ENCODE measurements around the gene FBXW9. TPM values are rescaled to one million over a fixed set of nuclear protein-coding genes. Genes with fewer than 3 reads are reported as not detected.
A peak's percentile ranks its signal among the peaks of the same experiment; 100 is the strongest.

The FBXW9 gene
- total RNA-seq, 2 donors from 2014 or later = 3.9 to 4.0 TPM

GRCh38 chr19:12721656-12722565 is 25.5 kb upstream of the FBXW9 start:
- peaks cover 37% of the 10 kb centered on the region for H3K4me1 ChIP-seq
- WGBS, 2 donors = 0 to 1% methylated on average over 19 to 55 of the region's 65 CpGs
- H3K27me3 ChIP-seq = no peaks in the 10 kb centered on the region
- H3K9me3 ChIP-seq = no peaks in the 10 kb centered on the region
- intact Hi-C loops (cut with DNase I) = no loop called here
- DNase-seq = peak; percentile 63 to 69 (median 68)
- H3K36me3 ChIP-seq (replicated peaks in 1 of 2; ENCODE audit: insufficient read depth in 1 of 2, low read depth in 2 of 2) = no peaks in the 10 kb centered on the region
- TF ChIP-seq POLR2A (IDR thresholded peaks at IDR 0.05) (no peak), CTCF (IDR thresholded peaks at IDR 0.05) (no peak)
- H3K4me3 ChIP-seq = peak overlapping the region; percentile 29 to 77
- H3K27ac ChIP-seq = peak overlapping the region; percentile 69 to 93 (median 88)
- peak; percentile 74 for ATAC-seq

DNA sequence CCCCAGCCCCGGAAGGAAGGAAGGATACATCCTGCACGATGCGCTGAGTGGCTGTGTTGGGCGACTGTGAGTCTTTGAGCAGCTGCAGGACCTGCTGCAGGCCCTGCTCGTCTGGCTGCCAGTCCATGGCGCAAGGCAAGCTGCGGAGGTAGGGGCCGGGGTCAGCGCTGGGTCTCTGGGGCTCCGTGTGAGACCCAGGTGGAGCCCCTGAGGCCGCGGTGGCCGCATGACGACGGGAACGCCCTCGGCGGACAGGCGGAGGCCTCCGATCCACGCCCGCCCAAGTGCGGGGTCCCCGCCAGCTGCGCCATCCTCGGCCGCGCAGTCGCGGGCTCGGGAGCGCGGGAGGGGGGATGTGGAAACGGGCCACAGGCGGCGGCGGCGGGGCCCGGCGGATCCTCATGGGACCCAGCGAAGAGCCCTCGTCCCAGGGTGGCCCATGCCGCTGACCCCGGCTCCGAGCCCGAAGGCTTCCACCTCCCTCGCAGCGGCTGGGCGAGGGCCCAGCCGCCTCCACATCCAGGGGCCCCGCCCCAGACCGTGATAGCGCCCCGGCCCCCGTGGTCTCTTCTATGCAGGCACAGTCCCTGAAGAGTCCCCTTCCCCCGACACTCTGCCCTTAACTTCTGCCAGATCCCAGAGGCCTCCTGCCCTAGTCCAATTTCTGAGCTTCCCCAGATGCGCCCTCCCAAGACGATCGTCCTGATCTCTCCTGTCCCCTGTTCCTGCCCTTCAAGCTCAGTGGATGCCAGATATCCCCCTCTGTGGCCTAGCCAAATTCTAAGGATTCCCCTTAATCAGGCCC is 24.6 kb upstream of the FBXW9 start:
- peak in 3 of 4 donors; percentile 10 to 28 (median 19) for DNase-seq
- intact Hi-C loops (cut with DNase I) = no loop called here
- Histone ChIP-seq H3K4me1 (peaks cover 37% of the 10 kb centered on the region), H3K36me3 (replicated peaks in 1 of 2; ENCODE audit: insufficient read depth in 1 of 2, low read depth in 2 of 2) (peaks cover 0 to 2% of the 10 kb centered on the region in 2 donors), H3K4me3 (peak overlapping the region; percentile 29 to 77), H3K27ac (peak overlapping the region; percentile 69 to 93 (median 88)), H3K9me3 (no peaks in the 10 kb centered on the region), H3K27me3 (no peaks in the 10 kb centered on the region)
- no peak for ATAC-seq
- 0 to 3% methylated on average over 5 to 56 of the region's 59 CpGs for WGBS, 2 donors
- no peak for TF ChIP-seq POLR2A (IDR thresholded peaks at IDR 0.05)
- no peak for TF ChIP-seq CTCF (IDR thresholded peaks at IDR 0.05)

DNA sequence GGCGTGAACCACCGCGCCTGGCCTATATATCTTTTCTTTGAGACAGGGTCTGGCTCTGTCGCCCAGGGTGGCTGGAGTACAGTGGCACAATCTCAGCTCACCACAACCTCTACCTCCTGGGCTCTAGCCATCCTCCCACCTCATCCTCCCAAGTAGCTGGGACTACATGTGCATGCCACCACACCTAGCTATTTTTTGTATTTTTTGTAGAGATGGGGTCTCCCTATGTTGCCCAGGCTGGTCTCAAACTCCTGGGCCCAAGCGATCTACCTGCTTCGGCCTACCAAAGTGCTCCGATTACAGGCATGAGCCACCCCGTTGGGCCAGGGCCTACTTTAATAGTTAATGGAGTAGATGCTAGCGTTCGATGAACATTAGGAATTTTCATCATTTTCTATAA is 23.9 kb upstream of the FBXW9 start:
- 85 to 91% methylated on average over 10 of the region's 10 CpGs for WGBS, 2 donors
- ATAC-seq (no peak), DNase-seq (no peak)
- TF ChIP-seq POLR2A (IDR thresholded peaks at IDR 0.05) (no peak), CTCF (IDR thresholded peaks at IDR 0.05) (no peak)
- peaks cover 37% of the 10 kb centered on the region for H3K4me1 ChIP-seq
- H3K27ac ChIP-seq = no peak overlapping the region
- H3K9me3 ChIP-seq = no peaks in the 10 kb centered on the region
- H3K36me3 ChIP-seq (replicated peaks in 1 of 2; ENCODE audit: insufficient read depth in 1 of 2, low read depth in 2 of 2) = peaks cover 0 to 3% of the 10 kb centered on the region in 2 donors
- no peaks in the 10 kb centered on the region for H3K27me3 ChIP-seq
- intact Hi-C loops (cut with DNase I) = no loop called here
- H3K4me3 ChIP-seq = no peak overlapping the region

DNA sequence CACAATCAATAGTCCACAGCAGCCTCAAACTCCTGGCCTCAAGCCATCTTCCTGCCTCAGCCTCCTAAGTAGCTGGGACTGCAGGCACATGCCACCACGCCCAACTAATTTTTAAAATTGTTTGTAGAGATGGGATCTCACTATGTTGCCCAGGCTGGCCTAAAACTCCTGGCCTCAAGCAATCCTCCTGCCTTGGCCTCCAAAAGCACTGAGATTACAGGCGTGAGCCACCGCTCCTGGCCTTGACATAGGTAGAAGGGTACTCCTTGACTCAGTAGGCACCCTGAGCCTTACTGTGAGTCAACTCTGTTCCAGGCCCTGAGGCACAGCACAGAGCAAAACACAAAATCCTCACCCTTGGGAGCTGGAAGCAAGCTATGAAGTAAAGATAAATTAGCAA is 19.5 kb upstream of the FBXW9 start:
- WGBS, 2 donors = 88 to 96% methylated on average over 3 of the region's 3 CpGs
- no peak for DNase-seq
- intact Hi-C loops (cut with DNase I) = no loop called here
- Histone ChIP-seq H3K36me3 (replicated peaks in 1 of 2; ENCODE audit: insufficient read depth in 1 of 2, low read depth in 2 of 2) (peaks cover 5 to 22% of the 10 kb centered on the region in 2 donors), H3K4me3 (no peak overlapping the region), H3K27ac (no peak overlapping the region), H3K9me3 (no peaks in the 10 kb centered on the region), H3K27me3 (no peaks in the 10 kb centered on the region), H3K4me1 (peaks cover 11% of the 10 kb centered on the region)
- no peak for TF ChIP-seq POLR2A (IDR thresholded peaks at IDR 0.05)
- no peak for TF ChIP-seq CTCF (IDR thresholded peaks at IDR 0.05)
- ATAC-seq = no peak
